Central memory CD8-positive, alpha-beta T cell (primary cell): Measurements from ENCODE around the gene FAM219A.
"Not testable (repeated sequence)": the region's sequence is repeated elsewhere in the genome, so short reads cannot be mapped to it uniquely, and the experiment has no call there.

Experiments
- ATAC-seq: fragments of 150-1000 bp; cut with Tn5 transposase; replicated peaks from 2 replicates; pipeline ENCODE4 v1.10.0; 2022; ENCODE audit warnings: mild to moderate bottlenecking, moderate FRiP score, moderate number of reproducible peaks; ENCODE audit not compliant: poor library complexity, severe bottlenecking; ENCODE audit errors: extremely low read depth
- DNase-seq, 2 donors: peaks; one replicate each; pipeline ENCODE4 v3.0.0; 2021; ENCODE audit warnings: low spot score in 2 of 2
- H3K27ac Mint-ChIP-seq: one replicate; pipeline ENCODE4 v1.8.0; 2022; ENCODE audit warnings: low read depth, mild to moderate bottlenecking, moderate library complexity, mixed read lengths
- H3K27me3 Mint-ChIP-seq: one replicate; pipeline ENCODE4 v1.8.0; 2022; ENCODE audit warnings: mixed read lengths
- H3K36me3 Mint-ChIP-seq: one replicate; pipeline ENCODE4 v1.8.0; 2022; ENCODE audit warnings: mild to moderate bottlenecking, moderate library complexity, mixed read lengths; ENCODE audit not compliant: insufficient read depth
- H3K4me1 Mint-ChIP-seq: one replicate; pipeline ENCODE4 v1.8.0; 2022; ENCODE audit warnings: mixed read lengths
- H3K4me3 Mint-ChIP-seq: one replicate; pipeline ENCODE4 v1.8.0; 2022; ENCODE audit warnings: mild to moderate bottlenecking, moderate library complexity, mixed read lengths
- H3K9me3 Mint-ChIP-seq: one replicate; pipeline ENCODE4 v1.8.0; 2022; ENCODE audit warnings: mixed read lengths

FAM219A gene

DNA sequence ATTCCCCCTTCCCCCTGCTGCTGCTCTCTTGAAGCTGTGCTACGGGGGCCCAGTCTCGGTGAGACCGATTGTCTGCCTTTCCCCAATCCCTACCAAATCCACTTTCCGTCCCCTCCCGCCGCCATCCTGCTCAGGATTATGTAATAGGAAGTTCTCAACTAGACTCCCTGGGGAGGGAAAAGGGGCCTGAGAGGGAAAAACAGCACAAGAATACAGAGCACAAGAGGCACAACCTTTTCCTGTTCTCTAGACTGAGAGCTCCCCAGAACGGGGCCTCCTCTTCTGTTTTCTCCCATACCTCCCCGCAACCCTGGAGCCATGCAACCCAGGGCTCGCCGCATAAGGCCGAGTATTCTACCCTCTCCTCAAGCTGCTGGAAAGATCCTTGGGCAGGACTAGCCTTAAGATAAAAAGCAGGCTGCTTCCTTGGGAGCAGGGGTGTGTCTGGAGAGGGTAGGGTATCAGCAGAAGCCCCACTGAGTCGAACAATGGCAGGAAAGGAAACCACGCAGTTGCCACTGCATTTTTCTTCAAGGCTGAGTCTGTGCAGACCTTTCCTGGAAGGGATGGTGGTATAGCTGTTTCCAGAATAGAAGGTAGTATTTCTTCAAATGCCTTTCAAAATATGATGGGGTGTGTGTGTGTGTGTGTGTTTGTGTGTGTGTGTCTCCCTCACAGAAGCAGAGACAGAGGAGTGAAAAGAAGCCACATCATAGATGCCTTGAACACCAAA lies 94.6 kb downstream of the FAM219A start:
- ATAC-seq: no peak
- Mint-ChIP-seq H3K27ac (no peak overlapping the region), H3K9me3 (no peaks in the 10 kb centered on the region)

GRCh38 chr9:34362614-34363214 lies 95.7 kb downstream of the FAM219A start:
- Mint-ChIP-seq H3K4me3 (no peak overlapping the region), H3K27ac (no peak overlapping the region), H3K27me3 (no peaks in the 10 kb centered on the region), H3K36me3 (peaks cover 2% of the 10 kb centered on the region), H3K4me1 (no peaks in the 10 kb centered on the region), H3K9me3 (no peaks in the 10 kb centered on the region)
- ATAC-seq (no peak), DNase-seq (no peak)

More for the DNA sequence above, 94.6 kb downstream of the FAM219A start:
- H3K27me3 Mint-ChIP-seq: no peaks in the 10 kb centered on the region
- H3K4me1 Mint-ChIP-seq: no peaks in the 10 kb centered on the region
- DNase-seq: no peak
- no peak overlapping the region for H3K4me3 Mint-ChIP-seq
- H3K36me3 Mint-ChIP-seq: peaks cover 2% of the 10 kb centered on the region

GRCh38 chr9:34352957-34353356 lies 105.4 kb downstream of the FAM219A start:
- not testable (repeated sequence) for H3K4me1 Mint-ChIP-seq, H3K27me3 Mint-ChIP-seq, H3K9me3 Mint-ChIP-seq, H3K36me3 Mint-ChIP-seq, H3K27ac Mint-ChIP-seq, H3K4me3 Mint-ChIP-seq, ATAC-seq, DNase-seq

GRCh38 chr9:34352122-34352652 lies 106.2 kb downstream of the FAM219A start:
- not testable (repeated sequence) for H3K4me3 Mint-ChIP-seq, ATAC-seq, H3K9me3 Mint-ChIP-seq, H3K27ac Mint-ChIP-seq, H3K36me3 Mint-ChIP-seq, H3K4me1 Mint-ChIP-seq, DNase-seq, H3K27me3 Mint-ChIP-seq

DNA sequence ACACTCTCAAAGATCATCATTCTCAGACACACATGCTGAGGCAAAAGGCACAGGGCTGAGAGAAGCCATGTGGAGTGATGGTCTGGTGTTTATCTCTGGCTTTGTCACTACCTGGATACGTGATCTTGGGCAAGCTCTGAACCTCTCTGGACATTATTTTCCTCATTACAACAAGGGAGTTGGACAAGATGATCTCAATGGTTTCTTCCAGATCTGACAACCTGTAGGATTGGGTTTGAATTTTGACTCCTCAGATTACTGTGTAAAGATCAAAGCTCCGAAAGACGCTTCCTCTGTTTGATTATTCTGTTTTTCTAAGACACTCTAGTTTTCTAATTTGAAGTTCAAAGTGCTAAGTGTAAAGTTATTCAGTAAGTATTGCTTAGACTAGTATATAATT lies 109.0 kb downstream of the FAM219A start:
- no peaks in the 10 kb centered on the region for H3K9me3 Mint-ChIP-seq
- no peak for DNase-seq
- H3K4me3 Mint-ChIP-seq: no peak overlapping the region

More for the DNA sequence above, 109.0 kb downstream of the FAM219A start:
- no peaks in the 10 kb centered on the region for H3K4me1 Mint-ChIP-seq
- peaks cover 10% of the 10 kb centered on the region for H3K36me3 Mint-ChIP-seq
- no peaks in the 10 kb centered on the region for H3K27me3 Mint-ChIP-seq
- ATAC-seq: no peak
- no peak overlapping the region for H3K27ac Mint-ChIP-seq
